ENCODE measurements around the gene PCNA.
"Not testable (repeated sequence)": the region's sequence is repeated elsewhere in the genome, so short reads cannot be mapped to it uniquely, and the experiment has no call there.

Gene PCNA

DNA sequence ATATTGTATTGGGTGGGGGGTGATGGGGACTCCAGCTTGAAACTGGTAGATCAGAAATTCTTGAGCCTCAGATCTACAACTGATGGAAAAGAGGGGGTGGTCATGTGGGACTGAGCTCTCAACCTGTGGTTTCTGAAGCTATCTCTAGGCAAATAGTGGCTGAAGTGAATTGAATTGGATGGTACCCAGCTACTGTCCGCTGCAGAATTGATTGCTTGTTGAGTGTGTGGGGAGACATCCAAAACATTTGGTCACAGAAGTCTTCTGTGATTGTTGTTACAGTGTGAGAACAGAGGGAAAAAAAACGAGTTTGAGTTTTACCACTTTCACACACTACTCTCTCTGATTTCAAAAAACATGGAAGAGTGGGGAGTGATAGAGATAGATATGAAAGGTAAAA, 21.9 kb upstream of the PCNA start:
- FAIRE-seq: no peak

GRCh38 chr20:5140195-5140594, 20.4 kb upstream of the PCNA start:
- FAIRE-seq: no peak

- no peak for FAIRE-seq
Measured at GRCh38 chr20:5136096-5136495, 16.3 kb upstream of the PCNA start.

GRCh38 chr20:5135363-5136012, 15.7 kb upstream of the PCNA start:
- no peak for FAIRE-seq

- FAIRE-seq: no peak
Measured at GRCh38 chr20:5133998-5134397, 14.2 kb upstream of the PCNA start.

- no peak for FAIRE-seq
Measured at GRCh38 chr20:5131502-5131901, 11.7 kb upstream of the PCNA start.

- no peak for FAIRE-seq
Measured at GRCh38 chr20:5128886-5129285, 9.1 kb upstream of the PCNA start.

DNA sequence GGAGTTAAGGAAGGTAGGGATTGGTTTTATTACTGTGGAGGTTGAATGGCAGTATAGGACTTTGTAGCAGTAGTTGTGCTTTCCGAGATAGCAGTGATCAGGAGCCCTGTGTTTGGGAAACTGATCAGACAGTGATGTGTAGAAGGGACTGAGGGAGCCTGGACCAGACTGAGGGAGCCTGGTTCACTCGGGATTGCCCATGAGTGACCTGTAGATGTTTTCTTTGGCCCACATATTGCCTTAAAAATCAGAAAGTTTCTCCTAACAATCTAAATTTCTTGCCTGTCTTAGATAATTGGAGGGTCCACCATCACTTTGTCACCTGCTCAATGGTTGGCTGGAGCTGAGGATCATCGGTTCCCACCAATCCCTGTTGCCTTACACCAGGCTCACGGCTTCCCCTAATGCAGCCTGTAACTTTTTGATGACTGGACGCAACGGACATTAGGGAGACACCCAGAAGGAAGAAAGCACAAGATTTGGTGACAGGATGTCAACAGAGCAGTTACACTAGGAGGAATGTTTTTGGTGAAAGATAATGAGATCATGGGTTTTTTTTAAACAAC, 8.2 kb upstream of the PCNA start:
- no peak for FAIRE-seq

DNA sequence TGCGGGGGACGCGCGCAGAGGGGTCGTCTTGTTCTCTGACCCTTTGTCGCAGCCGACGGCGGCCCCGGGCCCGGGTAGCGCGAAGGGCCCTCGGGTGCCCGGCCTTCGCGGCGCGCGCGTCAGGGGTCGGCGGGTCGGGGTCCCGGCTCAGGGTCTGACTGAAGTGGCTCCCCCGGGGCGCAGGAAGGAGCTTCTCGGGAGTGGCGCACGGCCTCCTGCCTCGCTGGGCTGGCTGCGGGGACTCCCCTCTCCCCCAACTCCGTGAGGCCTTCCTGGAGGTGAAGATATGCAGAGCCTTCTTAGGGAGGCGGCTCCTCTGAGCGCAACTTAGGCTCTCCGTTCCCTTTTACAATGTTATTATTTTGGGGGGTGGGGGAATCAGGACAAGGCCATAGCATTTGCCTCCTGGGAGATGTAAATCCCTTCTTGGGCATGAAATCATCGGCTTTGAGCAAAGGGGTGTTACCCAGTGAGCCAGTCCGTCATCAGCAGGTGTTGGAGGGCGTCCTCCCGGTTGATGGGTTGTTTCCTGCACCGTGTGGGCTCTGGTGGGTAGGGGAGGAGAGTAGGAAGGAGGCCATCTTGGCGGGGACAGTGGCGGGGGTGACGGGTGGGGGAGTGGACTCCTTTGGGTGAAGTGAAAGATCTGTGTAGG, 7.6 kb upstream of the PCNA start:
- FAIRE-seq: no peak

DNA sequence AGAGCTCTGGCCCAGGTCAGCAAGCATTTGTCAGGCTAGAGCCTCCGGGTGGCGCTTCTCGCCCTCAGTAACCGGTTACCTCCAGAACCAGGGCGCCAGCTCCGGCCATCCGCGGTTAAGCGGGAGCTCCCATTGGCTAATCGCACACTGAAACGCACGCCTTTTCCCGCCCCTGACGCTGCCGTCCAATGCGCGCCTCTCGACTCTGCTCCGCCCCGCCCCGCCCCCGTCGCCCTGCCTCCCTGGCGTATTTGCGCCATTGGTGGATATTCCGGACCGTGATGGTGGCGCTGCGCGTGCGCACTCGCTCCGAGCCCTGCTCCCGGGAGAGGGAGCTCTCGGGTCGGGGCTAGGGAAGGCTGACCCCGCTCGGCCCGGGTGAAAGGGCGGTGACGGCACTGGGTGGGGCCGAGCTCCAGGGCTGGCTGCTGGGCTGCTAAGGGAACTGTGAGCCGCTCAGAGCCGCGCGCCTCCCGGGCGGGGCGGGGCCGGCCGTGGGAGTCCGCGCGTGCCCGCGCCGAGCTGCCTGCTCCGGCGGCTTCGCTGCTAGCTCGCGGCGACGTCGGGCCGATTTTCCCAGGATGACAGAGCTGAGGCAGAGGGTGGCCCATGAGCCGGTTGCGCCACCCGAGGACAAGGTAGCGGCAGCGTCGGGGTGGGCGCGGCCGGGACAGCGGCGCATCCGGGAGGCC, 6.9 kb upstream of the PCNA start, which contains the start of gene CDS2:
Gene CDS2 (plus strand): TSS at position 497 of the 692 bp plus-strand sequence. CDS start 85 bp downstream, at position 582.
- FAIRE-seq: peak; percentile 53

DNA sequence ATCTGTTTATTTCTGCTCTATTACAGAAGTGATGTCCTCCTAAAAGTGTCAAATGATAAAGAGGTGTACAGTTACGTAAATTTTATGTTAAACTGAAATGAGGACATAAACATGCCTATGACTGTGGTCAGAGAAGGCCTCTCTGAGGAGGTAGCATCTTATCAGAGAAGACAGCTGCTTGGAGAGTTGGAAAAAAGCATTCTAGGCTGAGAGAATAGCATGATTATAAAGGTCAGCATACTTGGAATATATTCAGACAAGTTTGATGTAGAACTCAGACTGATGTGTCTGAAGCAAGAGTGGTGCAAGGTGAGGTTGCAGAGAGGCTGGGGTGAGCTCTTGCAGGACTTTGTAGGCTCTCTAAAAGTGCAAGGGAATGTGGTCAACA, 3.1 kb upstream of the PCNA start:
- no peak for FAIRE-seq

DNA sequence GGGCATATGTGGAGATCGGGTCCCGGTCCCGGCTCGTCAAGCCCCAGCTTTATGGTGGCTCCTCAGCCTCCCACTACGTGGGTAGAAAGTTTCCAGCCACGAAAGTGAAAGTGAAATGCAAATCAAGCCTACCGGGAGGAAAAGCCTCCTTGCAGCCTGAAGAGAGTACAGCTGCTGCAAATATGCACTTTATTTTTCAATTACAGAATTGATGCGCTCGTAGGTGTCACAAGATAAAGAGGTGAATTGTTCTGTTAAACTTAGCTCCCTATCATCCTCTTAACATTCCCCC, 373 bp upstream of the PCNA start:
- FAIRE-seq: no peak

DNA sequence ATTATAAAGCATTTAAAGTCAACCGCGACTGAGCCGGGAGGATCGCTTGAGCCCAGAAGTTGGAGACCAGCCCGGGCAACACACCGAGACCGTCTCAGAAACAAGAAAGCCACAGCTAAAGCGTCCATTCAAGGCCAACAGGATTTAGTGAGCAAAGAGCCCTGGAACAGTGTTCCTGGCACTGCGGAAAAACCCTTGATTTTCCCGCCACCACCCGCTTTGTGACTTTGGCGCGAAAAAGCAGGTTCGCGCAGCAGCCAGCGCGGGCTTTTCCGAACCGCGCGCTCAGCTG, 669 bp downstream of the PCNA start:
- no peak for FAIRE-seq

DNA sequence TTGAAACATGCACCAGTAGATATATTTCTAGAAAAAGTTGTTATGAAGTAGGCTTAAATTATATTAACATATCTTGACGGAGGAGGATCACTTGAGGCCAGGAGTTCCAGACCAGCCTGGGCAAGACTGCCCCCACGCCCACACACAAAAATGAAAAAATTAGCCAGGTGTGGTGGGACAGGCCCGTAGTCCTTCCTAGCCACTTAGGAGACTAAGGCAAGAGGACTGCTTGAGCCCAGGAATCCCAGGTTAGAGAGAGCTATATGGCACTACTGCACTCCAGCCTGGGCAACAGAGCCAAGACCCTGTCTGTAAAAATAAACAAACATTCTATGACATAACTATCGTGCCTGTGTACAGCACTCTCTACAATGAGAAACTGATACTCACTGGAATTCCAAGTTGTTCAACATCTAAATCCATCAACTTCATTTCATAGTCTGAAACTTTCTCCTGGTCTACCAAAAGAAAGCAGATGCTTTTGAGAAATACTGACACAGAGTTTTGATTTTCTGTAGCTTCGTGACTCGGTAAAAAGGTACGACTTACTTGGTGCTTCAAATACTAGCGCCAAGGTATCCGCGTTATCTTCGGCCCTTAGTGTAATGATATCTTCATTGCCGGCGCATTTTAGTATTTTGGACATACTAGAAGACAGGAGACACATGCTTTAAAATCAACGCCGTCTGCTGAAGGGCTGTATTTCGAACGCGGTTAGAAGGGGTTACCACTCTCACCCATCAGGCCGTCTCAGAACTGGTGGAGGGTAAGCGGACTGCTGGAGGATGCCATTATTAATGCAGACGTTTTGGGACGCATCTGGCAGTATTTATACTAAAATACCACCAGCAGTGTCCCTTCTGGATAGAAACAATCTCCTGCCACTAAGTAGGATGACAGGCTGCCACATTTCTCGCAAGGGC, 1.3 kb downstream of the PCNA start:
- FAIRE-seq: no peak

DNA sequence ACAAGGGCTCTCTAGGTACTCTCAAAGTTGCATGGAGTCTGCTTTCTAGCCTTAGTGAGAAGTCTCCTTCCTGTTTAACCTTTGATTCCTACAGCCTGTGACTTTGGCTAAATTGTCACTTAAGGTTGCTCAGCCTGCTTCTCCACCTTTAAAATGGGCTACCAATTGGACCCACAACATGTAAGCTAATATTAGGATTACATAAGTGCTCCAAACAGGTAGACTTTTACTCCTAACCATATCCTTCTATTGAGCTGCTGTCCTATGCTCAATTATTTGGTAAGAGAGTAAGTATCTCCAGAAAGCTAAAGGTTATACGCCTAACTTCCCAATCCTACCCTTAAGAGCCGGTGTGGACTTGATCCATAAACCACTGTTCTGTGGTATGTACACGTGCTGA, 2.9 kb downstream of the PCNA start:
- FAIRE-seq: no peak

DNA sequence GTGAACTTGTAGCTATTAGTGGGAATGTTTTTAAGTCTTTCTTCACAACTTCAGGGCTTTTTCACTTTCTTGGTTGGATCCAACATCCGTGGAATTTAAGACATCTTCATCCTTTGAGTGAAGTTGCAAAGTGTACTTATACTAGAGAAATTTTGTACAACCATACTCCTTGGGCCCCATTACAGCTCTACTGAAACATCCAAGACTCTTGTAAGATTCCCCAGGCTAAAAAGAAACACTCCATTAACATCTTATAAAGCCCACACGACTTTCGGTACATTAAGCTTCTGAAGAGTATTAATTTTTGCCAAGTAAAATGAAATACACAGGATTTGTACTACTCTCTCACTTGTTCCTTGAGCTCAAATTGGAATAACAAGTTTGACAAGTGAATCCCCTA, 5.4 kb downstream of the PCNA start:
- no peak for FAIRE-seq

GRCh38 chr20:5113615-5113986, 6.2 kb downstream of the PCNA start:
- FAIRE-seq: no peak

GRCh38 chr20:5109276-5109675, 10.5 kb downstream of the PCNA start:
- FAIRE-seq: no peak

DNA sequence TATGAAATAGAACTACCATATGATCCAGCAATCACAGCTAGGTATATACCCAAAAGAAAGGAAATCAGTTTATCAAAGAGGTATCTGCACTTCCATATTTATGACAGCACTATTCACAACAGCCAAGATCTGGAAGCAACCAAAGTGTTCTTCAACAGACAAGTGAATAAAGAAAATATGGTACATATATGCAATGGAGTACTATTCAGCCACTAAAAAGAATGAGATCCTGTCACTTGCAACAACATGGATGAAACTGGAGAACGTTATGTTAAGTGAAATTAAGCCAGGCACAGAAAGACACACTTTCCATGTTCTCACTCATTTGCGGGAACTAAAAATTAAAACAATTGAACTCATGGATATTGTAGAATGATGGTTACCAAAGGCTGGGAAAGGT, 15.3 kb downstream of the PCNA start:
- FAIRE-seq: no peak

DNA sequence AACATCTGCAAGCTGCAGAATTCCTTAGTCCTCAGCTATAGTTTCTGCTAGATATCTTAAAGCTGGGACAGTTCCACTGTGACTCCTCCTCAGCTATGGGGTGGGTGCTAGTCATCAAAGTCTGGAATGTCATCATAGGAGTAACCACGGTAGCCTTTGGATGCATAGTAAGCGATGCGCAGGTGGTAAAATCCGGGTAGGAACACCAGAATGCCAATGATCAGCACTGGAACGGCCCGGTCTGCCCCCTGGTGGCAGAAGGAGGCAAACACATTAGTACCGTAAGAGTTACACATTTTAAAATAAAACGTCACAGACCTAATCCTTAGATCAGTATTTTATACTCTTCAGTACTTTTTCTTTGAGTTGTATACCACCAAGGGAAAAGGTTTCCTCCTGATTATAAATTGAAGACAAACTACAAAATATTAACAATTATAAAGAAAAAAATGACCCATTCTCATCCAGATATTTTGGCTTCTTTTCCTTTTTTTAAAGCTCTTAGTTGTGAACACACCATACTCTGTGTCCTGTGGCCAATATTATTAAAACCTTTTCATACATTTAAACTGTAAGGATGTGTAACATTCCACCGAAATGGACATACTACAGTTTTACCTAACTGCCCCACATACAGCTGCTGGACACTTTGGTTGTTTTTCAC, 18.9 kb downstream of the PCNA start:
- FAIRE-seq: no peak

DNA sequence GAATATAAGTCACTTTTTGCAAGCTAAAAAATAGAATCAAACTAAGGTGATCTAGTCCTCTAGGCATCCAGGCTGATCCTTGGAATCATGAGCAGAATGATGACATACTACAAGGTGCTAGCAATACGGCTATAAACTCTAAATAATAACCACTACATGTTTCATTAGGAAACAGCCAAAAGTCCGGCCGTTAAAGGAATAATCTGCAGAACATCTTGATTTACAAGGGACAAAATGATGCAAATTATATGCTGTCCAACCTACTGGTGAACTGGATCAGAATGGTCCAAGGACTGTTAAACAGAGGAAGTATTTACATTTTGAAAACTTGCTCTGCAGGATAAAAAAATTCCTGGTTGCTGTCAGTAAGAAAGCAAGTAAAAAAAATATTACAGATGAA, 19.8 kb downstream of the PCNA start:
- peak; percentile 60 for FAIRE-seq

DNA sequence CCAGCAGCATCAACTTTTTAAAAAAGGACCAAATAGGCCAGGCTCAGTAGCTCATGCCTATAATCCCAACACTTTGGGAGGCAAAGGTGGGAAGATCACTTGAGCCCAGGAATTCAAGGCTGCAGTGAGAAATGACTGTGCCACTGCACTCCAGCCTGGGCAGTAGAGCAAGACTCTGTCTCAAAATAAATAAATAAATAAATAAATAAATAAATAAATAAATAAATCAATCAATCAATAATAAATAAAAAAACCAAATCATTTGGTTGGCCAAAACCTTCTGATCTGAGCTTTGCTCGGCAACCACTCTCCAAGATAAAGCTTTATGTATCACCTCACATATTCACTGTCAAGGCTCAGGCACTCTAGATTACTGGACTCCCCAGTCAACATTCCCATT, 20.7 kb downstream of the PCNA start:
- not testable (repeated sequence) for FAIRE-seq

DNA sequence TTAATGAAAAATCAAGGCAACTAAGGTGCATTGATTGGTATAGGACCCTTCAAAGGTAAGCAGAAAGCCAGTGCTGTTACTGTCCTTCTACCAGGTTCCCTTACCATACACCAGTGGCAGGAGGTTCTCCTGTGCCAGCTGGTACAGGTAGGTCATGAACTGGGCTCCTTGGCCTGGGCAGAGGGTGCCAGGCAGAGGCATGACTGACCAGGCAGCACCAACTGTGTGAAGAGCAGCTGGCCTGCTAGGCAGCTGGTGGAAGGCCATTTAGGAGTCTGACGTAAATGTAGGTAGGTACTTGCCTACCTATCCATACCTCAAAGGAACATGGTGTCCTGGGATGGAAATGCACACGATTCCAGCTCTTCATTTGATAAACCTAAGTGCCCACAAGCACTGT, 23.3 kb downstream of the PCNA start:
- no peak for FAIRE-seq
